Caco-2 (cell line): ENCODE measurements around the gene TMEM198. TPM values are rescaled to one million over a fixed set of nuclear protein-coding genes. Genes with fewer than 3 reads are reported as not detected.

ENCODE experiments used
- BruUV-seq: library from RNA; stranded (reverse); fragments of 400-500 nt; replicated peaks from 2 replicates; lab custom pipeline; 2021; lab: Mats Ljungman, UMichigan
- CTCF ChIA-PET: fragments of 300-600 bp; sonication (Branson Sonifier 250); formaldehyde crosslinking; loops from one replicate; lab custom pipeline; 2022; ENCODE audit warnings: antibody characterized with exemption; lab: Charles Lee
- POLR2A ChIA-PET: fragments of 300-600 bp; sonication (Branson Sonifier 250); formaldehyde crosslinking; loops from one replicate; lab custom pipeline; 2022; ENCODE audit warnings: antibody characterized with exemption; lab: Charles Lee
- DNase-seq, 2 experiments: peaks; one replicate each; pipeline versions ENCODE4 v3.0.0 to v3.0.0-alpha.2; 2020 to 2022
- H3K27me3 ChIP-seq: replicated peaks from 2 replicates; pipeline ENCODE4 v1.6.0; 2011; ENCODE audit warnings: low read length; ENCODE audit not compliant: control insufficient read depth, insufficient read depth
- H3K36me3 ChIP-seq: 2 replicates; pipeline ENCODE4 v1.5.1; 2011; ENCODE audit warnings: low read length; ENCODE audit not compliant: control insufficient read depth, insufficient read depth
- H3K4me1 ChIP-seq: fragments of 250-450 bp; sonication (Bioruptor Pico); 2 replicates; pipeline ENCODE4 v1.5.1; 2020; ENCODE audit warnings: mild to moderate bottlenecking
- H3K4me3 ChIP-seq: 2 replicates; pipeline ENCODE4 v1.5.1; 2011; ENCODE audit warnings: low read depth, mild to moderate bottlenecking, control low read depth, low read length
- H3K9me3 ChIP-seq: fragments of 250-450 bp; sonication (Bioruptor Pico); 2 replicates; pipeline ENCODE4 v1.5.1; 2020; ENCODE audit warnings: mild to moderate bottlenecking, moderate library complexity
- H3K27ac Mint-ChIP-seq: one replicate; pipeline ENCODE4 v1.8.0; 2022; ENCODE audit warnings: mixed read lengths; ENCODE audit not compliant: unreplicated experiment
- H3K27me3 Mint-ChIP-seq: one replicate; pipeline ENCODE4 v1.8.0; 2022; ENCODE audit warnings: mixed read lengths; ENCODE audit not compliant: insufficient read depth, unreplicated experiment
- H3K36me3 Mint-ChIP-seq: one replicate; pipeline ENCODE4 v1.8.0; 2022; ENCODE audit warnings: mild to moderate bottlenecking, mixed read lengths; ENCODE audit not compliant: insufficient read depth, unreplicated experiment
- H3K4me1 Mint-ChIP-seq: one replicate; pipeline ENCODE4 v1.8.0; 2022; ENCODE audit warnings: low read depth, mixed read lengths; ENCODE audit not compliant: unreplicated experiment
- H3K4me3 Mint-ChIP-seq: one replicate; pipeline ENCODE4 v1.8.0; 2022; ENCODE audit warnings: mild to moderate bottlenecking, moderate library complexity, mixed read lengths; ENCODE audit not compliant: unreplicated experiment
- H3K9me3 Mint-ChIP-seq: one replicate; pipeline ENCODE4 v1.8.0; 2022; ENCODE audit warnings: mixed read lengths; ENCODE audit not compliant: unreplicated experiment
- CTCF ChIP-seq, 2 experiments: fragments of 200-600 bp in 1 of 2; IDR thresholded peaks; 1 replicate in 1 of 2; 2 replicates in 1 of 2; pipeline versions ENCODE4 v1.5.1 to v1.8.0; 2011 to 2022; ENCODE audit warnings: antibody characterized with exemption in 1 of 2, control low read depth in 1 of 2, inconsistent platforms in 1 of 2, low read depth in 1 of 2, low read length in 1 of 2, mild to moderate bottlenecking in 1 of 2, moderate library complexity in 1 of 2; ENCODE audit not compliant: insufficient read depth in 1 of 2, severe bottlenecking in 1 of 2, unreplicated experiment in 1 of 2
- intact Hi-C: fragments of 100-400 bp; cut with micrococcal nuclease; formaldehyde crosslinking; loops from one replicate; pipeline ENCODE4 v1.10.0; 2022; ENCODE audit not compliant: unreplicated experiment
- total RNA-seq: library from RNA; stranded (reverse); gene quantifications from 2 replicates; pipeline ENCODE4 v1.2.3, GENCODE V29; 2022

Gene TMEM198
- total RNA-seq, 1 experiment from 2014 or later = 8.5 TPM

- Mint-ChIP-seq H3K27me3 (no peaks in the 10 kb centered on the region), H3K36me3 (peaks cover 10% of the 10 kb centered on the region), H3K9me3 (no peaks in the 10 kb centered on the region), H3K4me1 (peaks cover 7% of the 10 kb centered on the region), H3K27ac (no peak overlapping the region), H3K4me3 (no peak overlapping the region)
- H3K9me3 ChIP-seq = no peaks in the 10 kb centered on the region
- peaks cover 23% of the 10 kb centered on the region for H3K4me1 ChIP-seq
- no TSS peak for BruUV-seq
- intact Hi-C loops = no loop called here
- TF ChIP-seq CTCF (IDR thresholded peaks at IDR 0.05; ENCODE audit: insufficient read depth in 1 of 2, low read depth in 1 of 2, low read length in 1 of 2, severe bottlenecking in 1 of 2, unreplicated experiment in 1 of 2) = no peak
- POLR2A ChIA-PET = no interaction called here
- H3K36me3 ChIP-seq = no peaks in the 10 kb centered on the region
- no peak for DNase-seq
- CTCF ChIA-PET = no interaction called here
- no peak overlapping the region for H3K4me3 ChIP-seq
- no peaks in the 10 kb centered on the region for H3K27me3 ChIP-seq
Observed at GRCh38 chr2:219567131-219567530, 23.3 kb downstream of the TMEM198 start.

- Histone ChIP-seq H3K4me3 (no peak overlapping the region), H3K36me3 (no peaks in the 10 kb centered on the region), H3K4me1 (peaks cover 23% of the 10 kb centered on the region), H3K9me3 (no peaks in the 10 kb centered on the region), H3K27me3 (no peaks in the 10 kb centered on the region)
- no peak overlapping the region for H3K4me3 Mint-ChIP-seq
- POLR2A ChIA-PET = no interaction called here
- no peak overlapping the region for H3K27ac Mint-ChIP-seq
- DNase-seq = no peak
- no peak for TF ChIP-seq CTCF (IDR thresholded peaks at IDR 0.05; ENCODE audit: insufficient read depth in 1 of 2, low read depth in 1 of 2, low read length in 1 of 2, severe bottlenecking in 1 of 2, unreplicated experiment in 1 of 2)
- no TSS peak for BruUV-seq
- intact Hi-C loops = no loop called here
- peaks cover 5% of the 10 kb centered on the region for H3K36me3 Mint-ChIP-seq
- CTCF ChIA-PET = no interaction called here
- H3K9me3 Mint-ChIP-seq = no peaks in the 10 kb centered on the region
- H3K27me3 Mint-ChIP-seq = no peaks in the 10 kb centered on the region
- peaks cover 9% of the 10 kb centered on the region for H3K4me1 Mint-ChIP-seq
Observed at GRCh38 chr2:219567791-219568361, 24.0 kb downstream of the TMEM198 start.

- CTCF ChIA-PET = no interaction called here
- H3K9me3 Mint-ChIP-seq = no peaks in the 10 kb centered on the region
- no TSS peak for BruUV-seq
- peaks cover 5% of the 10 kb centered on the region for H3K36me3 Mint-ChIP-seq
- Histone ChIP-seq H3K36me3 (no peaks in the 10 kb centered on the region), H3K4me1 (peaks cover 20% of the 10 kb centered on the region), H3K9me3 (no peaks in the 10 kb centered on the region), H3K4me3 (no peak overlapping the region), H3K27me3 (no peaks in the 10 kb centered on the region)
- intact Hi-C loops = no loop called here
- H3K27ac Mint-ChIP-seq = no peak overlapping the region
- peak overlapping the region; percentile 25 for H3K4me3 Mint-ChIP-seq
- no peaks in the 10 kb centered on the region for H3K27me3 Mint-ChIP-seq
- DNase-seq = no peak
- no peak for TF ChIP-seq CTCF (IDR thresholded peaks at IDR 0.05; ENCODE audit: insufficient read depth in 1 of 2, low read depth in 1 of 2, low read length in 1 of 2, severe bottlenecking in 1 of 2, unreplicated experiment in 1 of 2)
- POLR2A ChIA-PET = interaction anchor here (0.6 to 0.7 kb wide), 2 partner anchors 25 to 51 kb away, joined by 3 to 4 read pairs; no protein-coding TSS in a partner anchor
- H3K4me1 Mint-ChIP-seq = peaks cover 9% of the 10 kb centered on the region
Observed at GRCh38 chr2:219569041-219569440, 25.2 kb downstream of the TMEM198 start.
